ENCODE data around the gene DNAJA3. TPM values are rescaled to one million over a fixed set of nuclear protein-coding genes. Genes with fewer than 3 reads are reported as not detected.

The DNAJA3 gene
- total RNA-seq, 1 donor from 2014 or later = 31.1 TPM

DNA sequence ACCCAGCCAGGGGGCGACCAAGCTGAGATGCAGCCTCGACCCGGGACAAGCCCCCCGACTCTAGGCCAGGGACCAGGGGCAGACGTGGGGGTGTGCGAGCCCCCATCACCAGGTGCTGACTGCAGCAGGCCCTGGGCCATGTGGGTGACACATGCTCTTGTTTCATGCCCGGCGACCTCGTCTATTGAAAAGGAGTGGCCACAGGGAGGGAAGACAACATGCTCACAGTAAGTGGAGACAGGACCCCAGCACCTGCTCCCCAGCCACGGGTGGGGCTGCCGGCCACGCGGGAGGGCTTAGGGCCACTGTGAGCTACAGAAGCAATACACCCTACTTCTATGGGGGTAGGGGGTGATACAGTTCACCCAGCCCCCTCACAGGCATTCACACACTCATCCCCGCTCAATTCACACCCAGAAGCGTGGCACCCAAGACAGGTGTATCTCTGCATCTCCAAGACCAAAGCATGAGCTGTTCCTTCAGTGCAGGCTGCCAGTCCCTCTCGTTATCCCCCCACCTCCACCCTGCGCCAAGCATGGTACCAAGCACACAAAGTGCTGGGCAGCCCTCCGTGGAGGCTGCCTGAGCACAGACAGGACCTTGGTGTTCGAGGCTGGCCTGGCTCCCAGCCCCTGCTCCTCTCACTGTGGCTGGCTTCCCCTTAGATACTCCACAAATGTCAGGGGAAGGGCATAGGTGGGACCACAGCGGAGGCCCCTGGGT is 40.4 kb upstream of the DNAJA3 start:
- Mint-ChIP-seq H3K36me3 (ENCODE audit: unreplicated experiment) (peaks cover 3% of the 10 kb centered on the region), H3K9me3 (ENCODE audit: unreplicated experiment) (no peaks in the 10 kb centered on the region), H3K4me3 (ENCODE audit: unreplicated experiment) (no peak overlapping the region), H3K27me3 (ENCODE audit: unreplicated experiment) (no peaks in the 10 kb centered on the region), H3K4me1 (ENCODE audit: unreplicated experiment) (peaks cover 86% of the 10 kb centered on the region), H3K27ac (ENCODE audit: unreplicated experiment) (peak overlapping the region; percentile 87)
- no peak for DNase-seq (ENCODE audit: extremely low spot score, unreplicated experiment)
- TF ChIP-seq CTCF (IDR thresholded peaks at IDR 0.05) = no peak

DNA sequence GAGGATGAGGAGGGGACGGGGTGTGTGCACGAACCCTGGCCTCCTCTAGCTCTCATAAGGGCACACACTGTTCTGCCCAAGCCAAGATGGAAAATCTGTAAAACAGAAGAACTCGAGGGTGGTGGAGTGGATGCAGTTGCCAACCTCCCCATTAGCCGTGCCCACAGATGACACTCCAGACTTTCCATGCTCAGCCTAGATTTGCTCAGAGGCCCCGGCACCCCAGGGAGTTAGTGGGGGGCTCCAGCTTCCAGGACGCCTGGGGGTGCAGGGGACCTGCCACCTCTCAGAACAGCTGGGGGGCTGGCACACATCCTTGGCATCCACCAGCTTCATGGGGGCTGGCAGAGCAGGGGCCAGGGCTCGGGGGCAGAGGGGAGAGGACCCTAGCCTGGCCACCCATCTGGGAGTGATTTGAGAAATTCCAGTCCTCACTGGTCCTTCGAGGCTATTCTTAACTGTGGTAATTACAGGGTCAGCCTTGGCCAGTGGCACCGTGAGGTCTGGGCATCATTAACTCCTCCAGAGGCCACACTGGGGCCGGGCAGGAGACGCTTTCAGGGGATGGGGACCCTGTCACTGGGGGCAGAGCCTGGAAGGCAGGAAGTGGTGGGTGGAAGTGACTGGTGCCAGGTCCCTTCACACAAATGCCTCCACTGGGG is 39.7 kb upstream of the DNAJA3 start:
- H3K9me3 Mint-ChIP-seq (ENCODE audit: unreplicated experiment) = no peaks in the 10 kb centered on the region
- no peaks in the 10 kb centered on the region for H3K27me3 Mint-ChIP-seq (ENCODE audit: unreplicated experiment)
- no peak for TF ChIP-seq CTCF (IDR thresholded peaks at IDR 0.05)
- H3K27ac Mint-ChIP-seq (ENCODE audit: unreplicated experiment) = peak overlapping the region; percentile 87
- peaks cover 82% of the 10 kb centered on the region for H3K4me1 Mint-ChIP-seq (ENCODE audit: unreplicated experiment)
- peaks cover 3% of the 10 kb centered on the region for H3K36me3 Mint-ChIP-seq (ENCODE audit: unreplicated experiment)
- no peak for DNase-seq (ENCODE audit: extremely low spot score, unreplicated experiment)
- H3K4me3 Mint-ChIP-seq (ENCODE audit: unreplicated experiment) = no peak overlapping the region

DNA sequence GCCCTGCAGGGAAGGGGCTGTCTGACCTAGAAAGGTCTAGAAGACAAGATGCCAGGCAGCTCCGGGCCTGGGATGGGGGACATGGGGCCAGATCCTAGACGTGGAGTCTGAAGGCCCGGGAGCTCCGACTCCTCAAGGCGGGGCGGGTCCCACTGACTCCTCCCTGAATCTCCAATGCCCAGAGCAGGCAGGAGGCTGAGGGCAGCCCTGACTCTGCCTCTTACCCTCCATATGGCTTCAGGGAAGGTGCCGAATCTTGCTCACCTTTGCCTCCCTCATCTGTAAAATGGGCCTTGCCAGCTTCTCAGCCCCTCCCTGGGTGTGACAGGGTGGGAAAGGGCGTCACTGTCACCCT is 39.2 kb upstream of the DNAJA3 start:
- TF ChIP-seq CTCF (IDR thresholded peaks at IDR 0.05) = no peak
- Mint-ChIP-seq H3K4me3 (ENCODE audit: unreplicated experiment) (no peak overlapping the region), H3K27me3 (ENCODE audit: unreplicated experiment) (no peaks in the 10 kb centered on the region), H3K27ac (ENCODE audit: unreplicated experiment) (peak overlapping the region; percentile 87), H3K9me3 (ENCODE audit: unreplicated experiment) (no peaks in the 10 kb centered on the region), H3K4me1 (ENCODE audit: unreplicated experiment) (peaks cover 85% of the 10 kb centered on the region), H3K36me3 (ENCODE audit: unreplicated experiment) (peaks cover 3% of the 10 kb centered on the region)
- no peak for DNase-seq (ENCODE audit: extremely low spot score, unreplicated experiment)

GRCh38 chr16:4386951-4387565 is 38.6 kb upstream of the DNAJA3 start:
- no peak overlapping the region for H3K4me3 Mint-ChIP-seq (ENCODE audit: unreplicated experiment)
- TF ChIP-seq CTCF (IDR thresholded peaks at IDR 0.05) = no peak
- peak overlapping the region; percentile 87 for H3K27ac Mint-ChIP-seq (ENCODE audit: unreplicated experiment)
- DNase-seq (ENCODE audit: extremely low spot score, unreplicated experiment) = no peak
- H3K36me3 Mint-ChIP-seq (ENCODE audit: unreplicated experiment) = peaks cover 3% of the 10 kb centered on the region
- no peaks in the 10 kb centered on the region for H3K9me3 Mint-ChIP-seq (ENCODE audit: unreplicated experiment)
- no peaks in the 10 kb centered on the region for H3K27me3 Mint-ChIP-seq (ENCODE audit: unreplicated experiment)
- H3K4me1 Mint-ChIP-seq (ENCODE audit: unreplicated experiment) = peaks cover 92% of the 10 kb centered on the region

GRCh38 chr16:4387781-4388180 is 37.9 kb upstream of the DNAJA3 start:
- Mint-ChIP-seq H3K27me3 (ENCODE audit: unreplicated experiment) (no peaks in the 10 kb centered on the region), H3K27ac (ENCODE audit: unreplicated experiment) (peak overlapping the region; percentile 87), H3K4me1 (ENCODE audit: unreplicated experiment) (peaks cover 96% of the 10 kb centered on the region), H3K4me3 (ENCODE audit: unreplicated experiment) (no peak overlapping the region), H3K36me3 (ENCODE audit: unreplicated experiment) (peaks cover 3% of the 10 kb centered on the region), H3K9me3 (ENCODE audit: unreplicated experiment) (no peaks in the 10 kb centered on the region)
- no peak for TF ChIP-seq CTCF (IDR thresholded peaks at IDR 0.05)
- DNase-seq (ENCODE audit: extremely low spot score, unreplicated experiment) = no peak
